Measurements from ENCODE around the gene F11. TPM values are rescaled to one million over a fixed set of nuclear protein-coding genes. Genes with fewer than 3 reads are reported as not detected.

The F11 gene
- total RNA-seq, 1 experiment from 2014 or later, result not detected

GRCh38 chr4:186291256-186291890 lies 25.4 kb downstream of the F11 start:
- Histone ChIP-seq H3K4me1 (no peaks in the 10 kb centered on the region), H3K4me3 (ENCODE audit: low read depth, low read length) (no peak overlapping the region), H3K9me3 (no peaks in the 10 kb centered on the region), H3K36me3 (ENCODE audit: control insufficient read depth, insufficient read depth, low read length) (no peaks in the 10 kb centered on the region), H3K27me3 (replicated peaks; ENCODE audit: control insufficient read depth, insufficient read depth, low read length) (no peaks in the 10 kb centered on the region)
- no peak overlapping the region for H3K27ac Mint-ChIP-seq (ENCODE audit: unreplicated experiment)
- no peak for DNase-seq
- TF ChIP-seq CTCF (IDR thresholded peaks at IDR 0.05; ENCODE audit: insufficient read depth in 1 of 2, low read depth in 1 of 2, low read length in 1 of 2, severe bottlenecking in 1 of 2, unreplicated experiment in 1 of 2), result no peak
- POLR2A ChIA-PET, result no interaction called here
- no TSS peak for BruUV-seq (replicated peaks)
- no peaks in the 10 kb centered on the region for H3K9me3 Mint-ChIP-seq (ENCODE audit: unreplicated experiment)
- H3K4me3 Mint-ChIP-seq (ENCODE audit: unreplicated experiment), result no peak overlapping the region
- H3K27me3 Mint-ChIP-seq (ENCODE audit: insufficient read depth, unreplicated experiment), result peaks cover 11% of the 10 kb centered on the region
- intact Hi-C loops (cut with micrococcal nuclease; ENCODE audit: unreplicated experiment), result no loop called here
- no peaks in the 10 kb centered on the region for H3K4me1 Mint-ChIP-seq (ENCODE audit: low read depth, unreplicated experiment)
- CTCF ChIA-PET, result no interaction called here
- H3K36me3 Mint-ChIP-seq (ENCODE audit: insufficient read depth, unreplicated experiment), result no peaks in the 10 kb centered on the region

GRCh38 chr4:186294160-186294559 lies 28.2 kb downstream of the F11 start:
- Mint-ChIP-seq H3K4me3 (ENCODE audit: unreplicated experiment) (no peak overlapping the region), H3K27me3 (ENCODE audit: insufficient read depth, unreplicated experiment) (peaks cover 8% of the 10 kb centered on the region), H3K4me1 (ENCODE audit: low read depth, unreplicated experiment) (no peaks in the 10 kb centered on the region), H3K36me3 (ENCODE audit: insufficient read depth, unreplicated experiment) (no peaks in the 10 kb centered on the region), H3K9me3 (ENCODE audit: unreplicated experiment) (no peaks in the 10 kb centered on the region), H3K27ac (ENCODE audit: unreplicated experiment) (no peak overlapping the region)
- no peaks in the 10 kb centered on the region for H3K4me1 ChIP-seq
- ChIA-PET CTCF (no interaction called here), POLR2A (no interaction called here)
- no peak overlapping the region for H3K4me3 ChIP-seq (ENCODE audit: low read depth, low read length)
- intact Hi-C loops (cut with micrococcal nuclease; ENCODE audit: unreplicated experiment), result no loop called here
- no peaks in the 10 kb centered on the region for H3K9me3 ChIP-seq
- H3K36me3 ChIP-seq (ENCODE audit: control insufficient read depth, insufficient read depth, low read length), result no peaks in the 10 kb centered on the region
- no peak for TF ChIP-seq CTCF (IDR thresholded peaks at IDR 0.05; ENCODE audit: insufficient read depth in 1 of 2, low read depth in 1 of 2, low read length in 1 of 2, severe bottlenecking in 1 of 2, unreplicated experiment in 1 of 2)
- DNase-seq, result no peak
- no TSS peak for BruUV-seq (replicated peaks)
- H3K27me3 ChIP-seq (replicated peaks; ENCODE audit: control insufficient read depth, insufficient read depth, low read length), result no peaks in the 10 kb centered on the region

GRCh38 chr4:186296481-186296880 lies 30.5 kb downstream of the F11 start:
- Histone ChIP-seq H3K27me3 (replicated peaks; ENCODE audit: control insufficient read depth, insufficient read depth, low read length) (no peaks in the 10 kb centered on the region), H3K4me1 (no peaks in the 10 kb centered on the region), H3K36me3 (ENCODE audit: control insufficient read depth, insufficient read depth, low read length) (no peaks in the 10 kb centered on the region), H3K4me3 (ENCODE audit: low read depth, low read length) (no peak overlapping the region), H3K9me3 (no peaks in the 10 kb centered on the region)
- CTCF ChIA-PET, result no interaction called here
- no TSS peak for BruUV-seq (replicated peaks)
- DNase-seq, result no peak
- peaks cover 7% of the 10 kb centered on the region for H3K27me3 Mint-ChIP-seq (ENCODE audit: insufficient read depth, unreplicated experiment)
- no peaks in the 10 kb centered on the region for H3K36me3 Mint-ChIP-seq (ENCODE audit: insufficient read depth, unreplicated experiment)
- H3K27ac Mint-ChIP-seq (ENCODE audit: unreplicated experiment), result no peak overlapping the region
- no peaks in the 10 kb centered on the region for H3K4me1 Mint-ChIP-seq (ENCODE audit: low read depth, unreplicated experiment)
- H3K9me3 Mint-ChIP-seq (ENCODE audit: unreplicated experiment), result no peaks in the 10 kb centered on the region
- no peak for TF ChIP-seq CTCF (IDR thresholded peaks at IDR 0.05; ENCODE audit: insufficient read depth in 1 of 2, low read depth in 1 of 2, low read length in 1 of 2, severe bottlenecking in 1 of 2, unreplicated experiment in 1 of 2)
- intact Hi-C loops (cut with micrococcal nuclease; ENCODE audit: unreplicated experiment), result loop anchor here (5.0 kb wide), 2 partner anchors 171 to 431 kb away; no protein-coding TSS in a partner anchor
- POLR2A ChIA-PET, result no interaction called here
- no peak overlapping the region for H3K4me3 Mint-ChIP-seq (ENCODE audit: unreplicated experiment)

Data from Caco-2 (cell line).